Fibroblast of gingiva (primary cell): ENCODE measurements around the gene AUTS2.

Source experiments
- DNase-seq: peaks from one replicate; pipeline ENCODE4 v3.0.0-alpha.2; 2011; ENCODE audit warnings: low read depth

AUTS2 gene

GRCh38 chr7:70663680-70664079, 1065.4 kb downstream of the AUTS2 start:
- DNase-seq, result no peak

GRCh38 chr7:70665997-70666396, 1067.7 kb downstream of the AUTS2 start:
- no peak for DNase-seq

DNA sequence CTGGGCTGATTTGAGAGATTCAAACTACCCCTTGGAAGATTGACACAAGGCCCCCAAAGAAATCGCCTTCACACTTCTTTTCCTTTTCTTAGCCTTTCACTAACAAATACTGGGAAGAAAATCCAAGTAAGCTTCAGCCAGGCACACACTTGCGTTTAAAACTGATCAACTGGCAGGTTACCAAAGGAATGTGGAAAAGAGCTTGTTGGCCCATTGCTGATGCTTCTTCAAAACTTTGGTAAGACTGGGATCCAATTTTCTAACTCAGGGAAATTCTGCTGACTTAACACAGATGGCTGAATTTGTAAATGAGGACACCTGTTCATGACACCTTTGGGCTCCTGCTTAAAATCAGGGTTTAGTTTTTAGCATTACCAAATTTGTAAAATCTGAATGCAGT, 1069.1 kb downstream of the AUTS2 start:
- DNase-seq, result no peak

- DNase-seq, result no peak
Measured at GRCh38 chr7:70668606-70669358, 1070.5 kb downstream of the AUTS2 start.

GRCh38 chr7:70669854-70670253, 1071.6 kb downstream of the AUTS2 start:
- DNase-seq, result no peak

GRCh38 chr7:70670288-70670687, 1072.0 kb downstream of the AUTS2 start:
- no peak for DNase-seq

DNA sequence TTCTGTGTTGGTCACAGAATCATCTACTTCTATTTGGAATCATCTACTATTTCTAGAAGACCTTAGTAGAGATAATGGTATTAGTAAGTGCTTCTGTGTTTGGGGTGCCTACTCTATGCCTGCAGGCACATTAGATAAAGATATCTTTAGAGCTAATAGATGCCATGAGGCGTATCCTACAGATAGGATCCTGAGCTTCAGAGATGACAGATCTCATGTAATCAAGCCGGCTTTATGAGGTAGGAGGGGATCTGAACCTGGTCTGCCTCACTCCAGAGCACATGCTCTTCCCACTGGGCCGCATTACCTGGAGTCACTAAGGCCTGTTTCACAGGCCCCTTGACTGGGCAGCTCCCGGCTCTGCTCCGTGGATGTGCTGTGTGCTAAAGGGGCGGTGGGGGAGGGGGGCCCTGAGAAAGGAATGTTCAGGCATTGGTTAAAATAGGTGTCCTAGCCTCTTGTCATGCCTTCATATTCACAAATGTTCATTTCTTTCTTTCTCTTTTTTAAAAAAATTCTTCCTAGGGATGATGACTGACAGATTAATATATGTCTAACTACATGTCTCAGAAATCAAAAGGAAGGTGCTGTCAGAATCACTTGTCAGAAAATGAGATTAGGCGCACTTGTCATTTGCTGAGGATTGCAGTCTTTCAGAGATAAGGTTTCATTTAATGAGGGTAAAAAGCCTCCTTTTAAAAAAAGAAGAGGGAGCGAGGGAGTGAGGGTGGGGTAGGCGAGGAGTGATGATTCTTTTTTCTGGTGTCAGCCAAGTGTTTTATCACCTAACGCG, 1075.7 kb downstream of the AUTS2 start:
- no peak for DNase-seq

GRCh38 chr7:70674571-70675010, 1076.3 kb downstream of the AUTS2 start:
- no peak for DNase-seq

DNA sequence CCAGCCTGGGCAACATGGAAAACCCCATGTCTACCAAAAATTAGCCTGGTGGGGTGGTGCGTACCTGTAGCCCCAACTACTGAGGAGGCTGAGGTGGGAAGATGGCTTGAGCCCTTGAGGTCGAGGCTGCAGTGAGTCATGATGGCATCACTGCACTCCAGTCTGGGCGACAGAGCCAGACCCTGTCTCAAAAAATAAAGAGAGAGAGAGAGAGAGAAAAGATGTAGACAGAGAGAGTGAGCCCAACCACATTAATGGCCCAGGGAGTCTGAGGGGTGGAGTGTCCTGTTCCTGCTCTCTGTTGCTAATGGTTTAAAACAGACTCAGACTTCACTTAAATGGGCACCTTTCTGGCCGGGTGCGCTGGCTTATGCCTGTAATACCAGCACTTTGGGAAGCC, 1078.0 kb downstream of the AUTS2 start:
- no peak for DNase-seq

GRCh38 chr7:70678621-70679251, 1080.5 kb downstream of the AUTS2 start:
- DNase-seq, result no peak

DNA sequence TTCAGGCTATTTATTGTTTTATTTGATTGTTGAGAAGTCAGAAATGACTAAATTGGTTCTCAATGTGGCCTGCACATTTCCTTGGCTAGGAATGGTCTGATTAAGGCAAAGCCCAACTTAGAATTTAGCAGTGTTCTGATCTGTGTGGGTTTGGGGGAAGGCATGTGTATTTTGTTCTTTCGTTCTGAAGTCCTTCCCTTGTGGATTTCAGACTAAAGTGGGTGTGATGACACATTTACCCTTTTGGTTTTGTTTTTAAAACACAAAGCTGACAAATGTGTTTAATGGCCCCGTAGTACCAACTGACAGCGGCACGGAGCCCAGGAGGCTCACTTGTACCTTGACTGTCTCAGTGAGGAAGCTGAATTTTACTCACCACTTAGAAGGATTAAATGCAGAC, 1081.4 kb downstream of the AUTS2 start:
- no peak for DNase-seq

GRCh38 chr7:70680306-70680705, 1082.0 kb downstream of the AUTS2 start:
- DNase-seq, result no peak

- no peak for DNase-seq
Measured at GRCh38 chr7:70680743-70681468, 1082.6 kb downstream of the AUTS2 start.

GRCh38 chr7:70681469-70682350, 1083.4 kb downstream of the AUTS2 start:
- DNase-seq, result no peak

DNA sequence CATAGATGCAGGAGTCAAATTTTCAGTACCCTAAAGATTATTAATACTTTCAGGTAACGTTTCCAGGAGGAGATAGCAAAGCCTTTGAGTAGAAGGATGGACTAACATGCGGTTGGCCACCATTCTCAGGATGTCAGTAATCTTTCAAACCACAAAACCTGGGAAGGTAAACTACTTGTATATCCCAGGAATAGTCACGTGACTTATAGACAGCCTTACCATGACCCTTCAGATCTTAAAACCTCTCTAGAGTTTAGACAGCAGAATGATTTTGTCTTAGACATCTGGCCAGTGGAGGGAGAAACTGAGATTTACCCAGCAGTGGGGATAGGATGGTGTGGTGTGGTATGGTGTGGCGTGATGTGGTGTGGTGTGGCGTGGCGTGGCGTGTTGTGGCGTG, 1085.9 kb downstream of the AUTS2 start:
- DNase-seq, result no peak

- peak; percentile 15 for DNase-seq
Measured at GRCh38 chr7:70693321-70693685, 1095.0 kb downstream of the AUTS2 start.

DNA sequence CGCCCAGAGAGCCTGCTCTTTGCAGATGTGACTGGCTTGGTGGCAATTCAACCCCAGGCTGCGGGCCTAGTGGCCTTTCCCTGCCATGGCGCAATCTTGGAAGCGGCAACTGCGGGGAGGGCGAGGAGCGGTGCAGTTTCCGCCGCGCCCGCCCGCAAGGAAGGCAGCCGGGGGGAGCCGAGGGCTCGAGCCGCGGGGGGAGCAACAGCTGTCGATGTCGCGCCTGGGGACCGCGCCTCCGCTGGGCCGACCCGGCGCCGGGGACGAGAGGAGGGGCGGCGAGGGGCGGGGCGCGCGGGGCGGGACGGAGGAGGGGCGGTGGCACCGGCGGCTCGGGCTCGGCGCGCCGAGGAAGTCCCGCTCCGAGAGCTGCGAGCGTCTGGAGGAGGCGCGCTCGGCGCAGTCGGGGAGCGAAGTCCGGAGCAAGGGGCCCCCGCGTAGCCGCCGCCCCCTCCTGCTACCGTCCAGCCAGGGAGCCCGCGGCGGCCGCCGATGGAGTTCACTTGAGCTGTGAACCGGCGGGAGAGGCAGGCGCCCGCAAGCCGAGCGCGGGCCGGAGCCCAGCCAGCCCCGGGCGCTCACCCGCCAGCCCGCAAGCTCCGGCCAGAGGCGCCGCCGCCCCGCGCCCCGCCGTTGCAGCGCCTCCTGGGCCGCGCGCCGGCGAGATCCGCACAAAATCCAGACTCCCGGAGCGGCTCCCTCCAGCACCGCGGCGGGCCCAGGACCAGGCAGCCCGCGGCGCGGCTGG, 1095.6 kb downstream of the AUTS2 start:
- DNase-seq, result peak; percentile 67

GRCh38 chr7:70694434-70694970, 1096.2 kb downstream of the AUTS2 start:
- DNase-seq, result peak; percentile 52

DNA sequence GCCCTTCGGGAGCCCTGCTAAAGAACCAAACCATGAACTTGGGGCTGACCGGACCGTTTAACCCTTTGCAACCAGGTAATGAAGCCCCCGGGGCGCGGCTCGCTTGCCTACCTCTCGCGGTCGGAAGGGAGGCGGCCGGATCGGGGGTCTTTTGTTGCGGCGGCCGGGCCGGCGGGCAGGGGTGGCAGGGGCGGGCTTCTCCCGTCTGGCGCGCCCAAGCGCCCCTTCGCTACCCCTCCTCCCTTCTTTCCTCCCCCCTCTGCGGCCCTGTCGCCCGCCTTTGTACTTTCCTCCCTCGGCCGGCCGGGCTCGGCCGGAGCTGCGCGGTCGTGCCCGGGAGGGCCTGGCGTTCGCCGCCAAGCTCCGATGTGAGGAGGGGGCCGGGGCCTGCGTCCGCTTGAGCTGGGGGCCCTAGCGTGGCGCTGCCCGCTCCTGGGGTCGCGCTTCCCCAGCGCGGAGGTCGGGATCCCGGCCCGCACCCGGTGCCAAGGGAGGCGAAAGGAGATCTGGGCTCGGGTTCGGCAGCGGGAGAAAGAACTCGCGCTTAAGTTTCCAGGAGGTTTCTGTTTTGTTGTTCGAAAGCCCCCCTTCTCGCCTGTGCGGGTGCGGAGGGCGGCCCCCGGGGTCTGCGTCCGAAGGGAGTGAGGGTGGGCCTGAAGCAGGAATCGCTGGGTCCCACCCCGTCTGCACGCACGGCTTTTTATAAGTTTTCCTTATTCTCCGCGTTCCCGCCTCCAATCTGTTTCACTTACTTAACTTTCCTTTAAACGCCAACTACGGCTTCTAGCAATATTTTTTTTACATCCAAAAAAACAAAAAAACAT, 1096.9 kb downstream of the AUTS2 start:
- peak; percentile 3 for DNase-seq

- DNase-seq, result no peak
Measured at GRCh38 chr7:70695795-70696083, 1097.5 kb downstream of the AUTS2 start.
